22Rv1 (cell line): Measurements from ENCODE around the gene TTLL9.

Experiments used
- H3K27ac ChIP-seq: fragments of 450-650 bp; 2 replicates; pipeline ENCODE4 v1.5.1; 2017
- CTCF ChIP-seq: fragments of 450-650 bp; IDR thresholded peaks from 2 replicates; pipeline ENCODE4 v1.5.1; 2017; ENCODE audit warnings: mild to moderate bottlenecking
- ZFX ChIP-seq: fragments of 450-650 bp; IDR thresholded peaks from 2 replicates; pipeline ENCODE4 v1.6.1; 2017; ENCODE audit warnings: antibody characterized with exemption, borderline replicate concordance

Gene TTLL9

GRCh38 chr20:31988430-31989015 lies 118.1 kb downstream of the TTLL9 start:
- TF ChIP-seq ZFX: no peak

GRCh38 chr20:31989030-31989645 lies 118.7 kb downstream of the TTLL9 start:
- TF ChIP-seq CTCF (no peak), ZFX (no peak)
- no peak overlapping the region for H3K27ac ChIP-seq

More at GRCh38 chr20:31988430-31989015, 118.1 kb downstream of the TTLL9 start:
- H3K27ac ChIP-seq: no peak overlapping the region

GRCh38 chr20:31990641-31991338 lies 120.4 kb downstream of the TTLL9 start:
- no peak overlapping the region for H3K27ac ChIP-seq
- TF ChIP-seq CTCF (no peak), ZFX (no peak)

DNA sequence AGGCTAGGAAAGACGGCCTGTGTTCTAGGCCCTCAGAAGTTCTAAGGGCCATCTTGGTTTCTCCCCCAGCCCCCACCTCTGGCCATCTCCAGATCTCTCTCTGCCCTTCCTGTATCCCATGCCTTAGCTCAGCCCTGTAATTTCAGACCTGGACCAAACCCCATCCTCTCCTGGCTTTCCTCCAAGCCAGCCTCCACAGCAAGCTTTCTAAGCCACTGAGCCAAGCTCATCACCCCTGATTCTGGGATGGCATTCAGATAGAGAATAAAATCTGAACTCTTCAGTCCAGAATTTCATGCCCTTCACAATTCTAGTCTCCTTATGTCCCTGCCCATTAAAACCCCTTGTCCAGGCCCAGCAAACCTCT lies 120.9 kb downstream of the TTLL9 start:
- TF ChIP-seq CTCF: no peak
- TF ChIP-seq ZFX: no peak
- no peak overlapping the region for H3K27ac ChIP-seq

GRCh38 chr20:31992086-31992485 lies 121.7 kb downstream of the TTLL9 start:
- TF ChIP-seq ZFX: no peak
- no peak for TF ChIP-seq CTCF
- H3K27ac ChIP-seq: no peak overlapping the region
